Effector memory CD4-positive, alpha-beta T cell (primary cell): Measurements from ENCODE around the gene NDUFA12.

Experiments
- DNase-seq, 3 donors: peaks; one replicate each; pipeline ENCODE4 v3.0.0-alpha.2; 2020
- H3K27ac ChIP-seq: 2 replicates; pipeline ENCODE4 v1.7.0; 2013; ENCODE audit warnings: mild to moderate bottlenecking, low read length, moderate library complexity; ENCODE audit not compliant: insufficient read depth, poor library complexity, severe bottlenecking
- H3K27me3 ChIP-seq: replicated peaks from 2 replicates; pipeline ENCODE4 v1.7.0; 2013; ENCODE audit warnings: mild to moderate bottlenecking, low read length; ENCODE audit not compliant: insufficient read depth, control insufficient read depth, poor library complexity, severe bottlenecking
- H3K36me3 ChIP-seq: 2 replicates; pipeline ENCODE4 v1.7.0; 2013; ENCODE audit warnings: mild to moderate bottlenecking, low read length, moderate library complexity; ENCODE audit not compliant: control insufficient read depth, insufficient read depth
- H3K4me1 ChIP-seq: 2 replicates; pipeline ENCODE4 v1.7.0; 2013; ENCODE audit warnings: low read length, mild to moderate bottlenecking; ENCODE audit not compliant: control insufficient read depth, insufficient read depth, poor library complexity, severe bottlenecking
- H3K4me3 ChIP-seq: 2 replicates; pipeline ENCODE4 v1.7.0; 2013; ENCODE audit warnings: low read length, low read depth, mild to moderate bottlenecking; ENCODE audit not compliant: insufficient read depth, poor library complexity, severe bottlenecking
- H3K9me3 ChIP-seq: 2 replicates; pipeline ENCODE4 v1.7.0; 2013; ENCODE audit warnings: mild to moderate bottlenecking, low read length, moderate library complexity; ENCODE audit not compliant: control insufficient read depth

Gene NDUFA12

GRCh38 chr12:94952325-94952724, 51.2 kb downstream of the NDUFA12 start:
- no peak overlapping the region for H3K27ac ChIP-seq

GRCh38 chr12:94951071-94951934, 52.2 kb downstream of the NDUFA12 start:
- Histone ChIP-seq H3K4me1 (no peaks in the 10 kb centered on the region), H3K36me3 (no peaks in the 10 kb centered on the region), H3K27ac (no peak overlapping the region), H3K9me3 (no peaks in the 10 kb centered on the region), H3K27me3 (no peaks in the 10 kb centered on the region), H3K4me3 (no peak overlapping the region)
- no peak for DNase-seq

More at GRCh38 chr12:94952325-94952724, 51.2 kb downstream of the NDUFA12 start:
- no peaks in the 10 kb centered on the region for H3K9me3 ChIP-seq
- no peak overlapping the region for H3K4me3 ChIP-seq
- no peaks in the 10 kb centered on the region for H3K4me1 ChIP-seq
- H3K27me3 ChIP-seq = no peaks in the 10 kb centered on the region
- DNase-seq = no peak
- no peaks in the 10 kb centered on the region for H3K36me3 ChIP-seq

- DNase-seq = no peak
- Histone ChIP-seq H3K27me3 (no peaks in the 10 kb centered on the region), H3K4me1 (peaks cover 4% of the 10 kb centered on the region), H3K9me3 (no peaks in the 10 kb centered on the region), H3K4me3 (no peak overlapping the region), H3K36me3 (no peaks in the 10 kb centered on the region), H3K27ac (no peak overlapping the region)
Observed at GRCh38 chr12:94948232-94948810, 55.2 kb downstream of the NDUFA12 start.

- Histone ChIP-seq H3K4me1 (peaks cover 4% of the 10 kb centered on the region), H3K36me3 (no peaks in the 10 kb centered on the region), H3K9me3 (no peaks in the 10 kb centered on the region), H3K27ac (no peak overlapping the region), H3K27me3 (no peaks in the 10 kb centered on the region), H3K4me3 (no peak overlapping the region)
- no peak for DNase-seq
Observed at GRCh38 chr12:94942663-94943062, 60.8 kb downstream of the NDUFA12 start.

- Histone ChIP-seq H3K4me1 (peaks cover 4% of the 10 kb centered on the region), H3K27me3 (no peaks in the 10 kb centered on the region), H3K9me3 (no peaks in the 10 kb centered on the region), H3K27ac (no peak overlapping the region), H3K36me3 (no peaks in the 10 kb centered on the region), H3K4me3 (no peak overlapping the region)
- peak; percentile 17 to 26 (median 18) for DNase-seq
Observed at GRCh38 chr12:94941440-94941862, 62.0 kb downstream of the NDUFA12 start.

GRCh38 chr12:94940771-94941170, 62.7 kb downstream of the NDUFA12 start:
- Histone ChIP-seq H3K27ac (no peak overlapping the region), H3K4me1 (peaks cover 4% of the 10 kb centered on the region), H3K36me3 (no peaks in the 10 kb centered on the region), H3K27me3 (no peaks in the 10 kb centered on the region), H3K9me3 (no peaks in the 10 kb centered on the region), H3K4me3 (no peak overlapping the region)
- no peak for DNase-seq

- Histone ChIP-seq H3K27ac (no peak overlapping the region), H3K27me3 (no peaks in the 10 kb centered on the region), H3K9me3 (no peaks in the 10 kb centered on the region), H3K4me1 (no peaks in the 10 kb centered on the region), H3K36me3 (no peaks in the 10 kb centered on the region), H3K4me3 (no peak overlapping the region)
- no peak for DNase-seq
Observed at GRCh38 chr12:94938583-94938982, 64.9 kb downstream of the NDUFA12 start.

- Histone ChIP-seq H3K4me3 (no peak overlapping the region), H3K4me1 (no peaks in the 10 kb centered on the region), H3K36me3 (no peaks in the 10 kb centered on the region), H3K27me3 (no peaks in the 10 kb centered on the region), H3K27ac (no peak overlapping the region), H3K9me3 (no peaks in the 10 kb centered on the region)
- no peak for DNase-seq
Observed at GRCh38 chr12:94930772-94931171, 72.7 kb downstream of the NDUFA12 start.

- no peak for DNase-seq
- Histone ChIP-seq H3K27ac (no peak overlapping the region), H3K9me3 (no peaks in the 10 kb centered on the region), H3K27me3 (no peaks in the 10 kb centered on the region), H3K36me3 (no peaks in the 10 kb centered on the region), H3K4me3 (no peak overlapping the region), H3K4me1 (no peaks in the 10 kb centered on the region)
Observed at GRCh38 chr12:94930216-94930654, 73.3 kb downstream of the NDUFA12 start.

GRCh38 chr12:94929780-94930179, 73.7 kb downstream of the NDUFA12 start:
- H3K4me3 ChIP-seq = no peak overlapping the region
- H3K36me3 ChIP-seq = no peaks in the 10 kb centered on the region
- H3K9me3 ChIP-seq = no peaks in the 10 kb centered on the region
- DNase-seq = no peak
- H3K4me1 ChIP-seq = no peaks in the 10 kb centered on the region
- no peak overlapping the region for H3K27ac ChIP-seq
- H3K27me3 ChIP-seq = no peaks in the 10 kb centered on the region
